Activated CD4-positive, alpha-beta T cell treated with anti-CD3 and anti-CD28 coated beads for 1 hour (primary cell): ENCODE measurements around the gene RFX3.

Experiments used
- DNase-seq: peaks from one replicate; pipeline ENCODE4 v3.0.0-alpha.2; 2020

RFX3 gene

GRCh38 chr9:3525836-3526164 is at the start of gene RFX3:
Gene RFX3, minus strand, starts transcription at chr9:3526001. Its CDS starts 130,413 bp downstream, at chr9:3395588.
- peak; percentile 89 for DNase-seq

- no peak for DNase-seq
These were observed 45.7 kb upstream of the RFX3 start for GRCh38 chr9:3571500-3571899.

- no peak for DNase-seq
These were observed 43.7 kb upstream of the RFX3 start for GRCh38 chr9:3569529-3569928.

GRCh38 chr9:3567988-3568387 is 42.2 kb upstream of the RFX3 start:
- no peak for DNase-seq

- DNase-seq = no peak
These were observed 27.4 kb upstream of the RFX3 start for GRCh38 chr9:3553076-3553765.

GRCh38 chr9:3549225-3549624 is 23.4 kb upstream of the RFX3 start:
- DNase-seq = no peak

- no peak for DNase-seq
These were observed 22.8 kb upstream of the RFX3 start for GRCh38 chr9:3548648-3549047.

GRCh38 chr9:3541206-3541605 is 15.4 kb upstream of the RFX3 start:
- DNase-seq = no peak

GRCh38 chr9:3534614-3535404 is 9.0 kb upstream of the RFX3 start:
- DNase-seq = no peak

GRCh38 chr9:3532158-3532557 is 6.4 kb upstream of the RFX3 start:
- no peak for DNase-seq

GRCh38 chr9:3528451-3528850 is 2.6 kb upstream of the RFX3 start:
- DNase-seq = peak; percentile 43

GRCh38 chr9:3526997-3527940 is 1.5 kb upstream of the RFX3 start:
- DNase-seq = no peak

- peak; percentile 84 for DNase-seq
These were observed 580 bp upstream of the RFX3 start for GRCh38 chr9:3526165-3526996.

- no peak for DNase-seq
These were observed 535 bp downstream of the RFX3 start for GRCh38 chr9:3525096-3525835.

GRCh38 chr9:3521966-3522365 is 3.8 kb downstream of the RFX3 start:
- DNase-seq = no peak

- DNase-seq = no peak
These were observed 5.2 kb downstream of the RFX3 start for GRCh38 chr9:3520564-3520963.

GRCh38 chr9:3517377-3518048 is 8.3 kb downstream of the RFX3 start:
- DNase-seq = no peak

GRCh38 chr9:3516667-3517330 is 9.0 kb downstream of the RFX3 start:
- no peak for DNase-seq

GRCh38 chr9:3515405-3515804 is 10.4 kb downstream of the RFX3 start:
- DNase-seq = no peak

- DNase-seq = no peak
These were observed 11.0 kb downstream of the RFX3 start for GRCh38 chr9:3514786-3515185.
